HG03064 (cell line): ENCODE results near the gene CCDC120.

Experiments used
- ATAC-seq: cut with Tn5 transposase; IDR thresholded peaks from one replicate; pipeline ENCODE4 v1.9.1; 2021; ENCODE audit warnings: low read depth; ENCODE audit not compliant: unreplicated experiment

The CCDC120 gene

GRCh38 chrX:49058794-49059193, at the start of gene CCDC120:
TSS of gene CCDC120 (plus strand) at chrX:49058999. CDS start at chrX:49062042, 3,043 bp downstream.
- ATAC-seq, result no peak

- ATAC-seq, result no peak
Observed at GRCh38 chrX:49019050-49019449, 39.7 kb upstream of the CCDC120 start.

GRCh38 chrX:49019599-49020249, 39.1 kb upstream of the CCDC120 start:
- ATAC-seq, result no peak

- no peak for ATAC-seq
Observed at GRCh38 chrX:49029876-49030275, 28.9 kb upstream of the CCDC120 start.

- ATAC-seq, result no peak
Observed at GRCh38 chrX:49030283-49030682, 28.5 kb upstream of the CCDC120 start.

- ATAC-seq, result no peak
Observed at GRCh38 chrX:49037883-49038475, 20.8 kb upstream of the CCDC120 start.

GRCh38 chrX:49039598-49040375, 19.0 kb upstream of the CCDC120 start:
- no peak for ATAC-seq

- no peak for ATAC-seq
Observed at GRCh38 chrX:49040376-49040955, 18.3 kb upstream of the CCDC120 start.

GRCh38 chrX:49041744-49042580, 16.8 kb upstream of the CCDC120 start:
- ATAC-seq, result no peak

GRCh38 chrX:49042581-49043219, 16.1 kb upstream of the CCDC120 start:
- ATAC-seq, result no peak

- peak; percentile 90 for ATAC-seq
Observed at GRCh38 chrX:49043220-49043986, 15.4 kb upstream of the CCDC120 start, which contains the start of gene TFE3. TSS of gene TFE3 (minus strand) at chrX:49043357. CDS start at chrX:49043226, 131 bp downstream.

- no peak for ATAC-seq
Observed at GRCh38 chrX:49043987-49044281, 14.9 kb upstream of the CCDC120 start.

GRCh38 chrX:49053223-49054072, 5.4 kb upstream of the CCDC120 start:
- no peak for ATAC-seq

- ATAC-seq, result no peak
Observed at GRCh38 chrX:49054073-49054762, 4.6 kb upstream of the CCDC120 start.

- ATAC-seq, result no peak
Observed at GRCh38 chrX:49059201-49059600, 402 bp downstream of the CCDC120 start.

GRCh38 chrX:49059681-49060085, 884 bp downstream of the CCDC120 start:
- no peak for ATAC-seq

- no peak for ATAC-seq
Observed at GRCh38 chrX:49060914-49061313, 2.1 kb downstream of the CCDC120 start.

GRCh38 chrX:49061490-49061889, 2.7 kb downstream of the CCDC120 start:
- no peak for ATAC-seq
